Panc1 (cell line): ENCODE data around the gene GRID2. TPM values are rescaled to one million over a fixed set of nuclear protein-coding genes. Genes with fewer than 3 reads are reported as not detected.

ENCODE experiments used
- ATAC-seq: fragments of 200-7000 bp; cut with Tn5 transposase; 2 replicates; pipeline ENCODE4 v1.9.1; 2020; ENCODE audit warnings: mild to moderate bottlenecking, moderate library complexity
- BruUV-seq: library from RNA; stranded (reverse); fragments of 400-500 nt; replicated peaks from 2 replicates; lab custom pipeline; 2021; lab: Mats Ljungman, UMichigan
- CTCF ChIA-PET: fragments of 300-600 bp; sonication (Branson Sonifier 250); formaldehyde crosslinking; loops from one replicate; lab custom pipeline; 2022; ENCODE audit warnings: antibody characterized with exemption; lab: Charles Lee
- POLR2A ChIA-PET: fragments of 300-600 bp; sonication (Branson Sonifier 250); formaldehyde crosslinking; loops from one replicate; lab custom pipeline; 2022; ENCODE audit warnings: antibody characterized with exemption; lab: Charles Lee
- DNase-seq: peaks from one replicate; pipeline ENCODE4 v3.0.0-alpha.2; 2010; ENCODE audit warnings: low read depth, low spot score
- H3K27ac ChIP-seq: 2 replicates; pipeline ENCODE4 v1.5.1; 2011; ENCODE audit warnings: mild to moderate bottlenecking, low read length, inconsistent platforms
- H3K27me3 ChIP-seq: fragments of 200-500 bp; sonication (Bioruptor generic); 2 replicates; pipeline ENCODE4 v1.6.0; 2014; ENCODE audit warnings: low read length, inconsistent platforms; ENCODE audit not compliant: control insufficient read depth, insufficient read depth
- H3K36me3 ChIP-seq: fragments of 200-500 bp; sonication (Bioruptor generic); 2 replicates; pipeline ENCODE4 v1.5.1; 2014; ENCODE audit warnings: inconsistent platforms, mild to moderate bottlenecking, low read length, moderate library complexity; ENCODE audit not compliant: control insufficient read depth, insufficient read depth
- H3K4me1 ChIP-seq: 2 replicates; pipeline ENCODE4 v1.5.1; 2011; ENCODE audit warnings: inconsistent platforms, mild to moderate bottlenecking, low read length, moderate library complexity; ENCODE audit not compliant: control insufficient read depth, insufficient read depth
- H3K4me3 ChIP-seq, 2 experiments: 2 replicates each; pipeline ENCODE4 v1.5.1; 2011 to 2012; ENCODE audit warnings: low read depth in 2 of 2, low read length in 2 of 2, mild to moderate bottlenecking in 2 of 2, inconsistent platforms in 1 of 2, moderate library complexity in 1 of 2
- H3K9me3 ChIP-seq: fragments of 200-500 bp; sonication (Bioruptor generic); 2 replicates; pipeline ENCODE4 v1.5.1; 2014; ENCODE audit warnings: low read depth, mild to moderate bottlenecking, inconsistent platforms, low read length, moderate library complexity; ENCODE audit not compliant: control insufficient read depth, insufficient read depth
- POLR2AphosphoS5 ChIP-seq: IDR thresholded peaks from 2 replicates; pipeline ENCODE4 v1.6.1; 2012; ENCODE audit warnings: mild to moderate bottlenecking, low read depth, low read length, moderate library complexity
- REST ChIP-seq, 2 experiments: IDR thresholded peaks; 2 replicates each; pipeline ENCODE4 v1.6.1; 2011 to 2012; ENCODE audit warnings: low read depth in 2 of 2, control low read depth in 1 of 2, low read length in 1 of 2, mild to moderate bottlenecking in 1 of 2, moderate library complexity in 1 of 2; ENCODE audit not compliant: insufficient read depth in 1 of 2
- SIN3A ChIP-seq: IDR thresholded peaks from 2 replicates; pipeline ENCODE4 v1.6.1; 2012; ENCODE audit warnings: low read depth, mild to moderate bottlenecking, low read length, moderate library complexity, borderline replicate concordance; ENCODE audit not compliant: insufficient read depth
- TCF7L2 ChIP-seq: IDR thresholded peaks from 2 replicates; pipeline ENCODE4 v1.6.1; 2011; ENCODE audit warnings: mild to moderate bottlenecking, low read depth, low read length, inconsistent platforms
- in situ Hi-C: cut with HindIII; loops from 2 replicates; pipeline ENCODE4 v1.10.0; 2016; ENCODE audit warnings: low sequenced_read_pairs, low pct_unique_long_range_greater_than_20kb
- intact Hi-C: fragments of 100-400 bp; cut with micrococcal nuclease; formaldehyde crosslinking; loops from one replicate; pipeline ENCODE4 v1.10.0; 2022; ENCODE audit not compliant: unreplicated experiment
- total RNA-seq: library from RNA; stranded (reverse); gene quantifications from one replicate; pipeline ENCODE4 v1.2.1, GENCODE V29; 2021; ENCODE audit not compliant: unreplicated experiment
- TF ChIP-seq, protein P1 (sequence below): fragments of 450-650 bp; IDR thresholded peaks from 2 replicates; pipeline ENCODE4 v1.5.1; 2017; ENCODE audit warnings: mild to moderate bottlenecking

Gene GRID2
- total RNA-seq, 1 experiment from 2014 or later: 0.08 TPM

DNA sequence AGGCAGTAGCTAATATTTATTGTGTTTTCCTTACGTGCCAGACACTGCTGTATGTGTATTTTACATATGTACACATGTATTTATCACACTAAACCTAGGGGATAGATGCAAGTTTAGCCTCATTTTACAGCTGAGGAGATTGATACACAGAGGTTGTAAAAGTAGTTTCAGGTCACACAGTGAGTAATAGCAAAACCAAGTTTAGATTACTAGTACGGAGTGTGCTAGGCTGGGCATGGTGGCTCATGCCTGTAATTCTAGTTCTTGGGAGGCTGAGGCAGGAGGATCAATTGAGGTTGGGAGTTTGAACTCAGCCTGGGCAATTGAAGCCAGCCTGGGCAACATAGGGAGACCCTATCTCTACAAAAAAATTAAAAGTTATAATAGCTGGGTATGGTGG is 823.7 kb downstream of the GRID2 start:
- no peaks in the 10 kb centered on the region for H3K4me1 ChIP-seq
- no peak overlapping the region for H3K27ac ChIP-seq
- ChIA-PET POLR2A (no interaction called here), CTCF (no interaction called here)
- H3K4me3 ChIP-seq: no peak overlapping the region
- intact Hi-C loops: no loop called here
- BruUV-seq: no TSS peak
- TF ChIP-seq SIN3A (no peak), TCF7L2 (no peak)
- TF ChIP-seq, protein P1, sequence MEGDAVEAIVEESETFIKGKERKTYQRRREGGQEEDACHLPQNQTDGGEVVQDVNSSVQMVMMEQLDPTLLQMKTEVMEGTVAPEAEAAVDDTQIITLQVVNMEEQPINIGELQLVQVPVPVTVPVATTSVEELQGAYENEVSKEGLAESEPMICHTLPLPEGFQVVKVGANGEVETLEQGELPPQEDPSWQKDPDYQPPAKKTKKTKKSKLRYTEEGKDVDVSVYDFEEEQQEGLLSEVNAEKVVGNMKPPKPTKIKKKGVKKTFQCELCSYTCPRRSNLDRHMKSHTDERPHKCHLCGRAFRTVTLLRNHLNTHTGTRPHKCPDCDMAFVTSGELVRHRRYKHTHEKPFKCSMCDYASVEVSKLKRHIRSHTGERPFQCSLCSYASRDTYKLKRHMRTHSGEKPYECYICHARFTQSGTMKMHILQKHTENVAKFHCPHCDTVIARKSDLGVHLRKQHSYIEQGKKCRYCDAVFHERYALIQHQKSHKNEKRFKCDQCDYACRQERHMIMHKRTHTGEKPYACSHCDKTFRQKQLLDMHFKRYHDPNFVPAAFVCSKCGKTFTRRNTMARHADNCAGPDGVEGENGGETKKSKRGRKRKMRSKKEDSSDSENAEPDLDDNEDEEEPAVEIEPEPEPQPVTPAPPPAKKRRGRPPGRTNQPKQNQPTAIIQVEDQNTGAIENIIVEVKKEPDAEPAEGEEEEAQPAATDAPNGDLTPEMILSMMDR: no peak
- in situ Hi-C loops: no loop called here
- no peaks in the 10 kb centered on the region for H3K27me3 ChIP-seq
- no peaks in the 10 kb centered on the region for H3K9me3 ChIP-seq
- H3K36me3 ChIP-seq: no peaks in the 10 kb centered on the region
- no peak for DNase-seq
- ATAC-seq: no peak

GRCh38 chr4:93132631-93133030 is 828.9 kb downstream of the GRID2 start:
- no peak overlapping the region for H3K4me3 ChIP-seq
- CTCF ChIA-PET: no interaction called here
- intact Hi-C loops: no loop called here
- BruUV-seq: no TSS peak
- no peaks in the 10 kb centered on the region for H3K36me3 ChIP-seq
- TF ChIP-seq TCF7L2 (no peak), SIN3A (no peak)
- TF ChIP-seq, protein P1: no peak
- H3K9me3 ChIP-seq: no peaks in the 10 kb centered on the region
- in situ Hi-C loops: no loop called here
- ATAC-seq: no peak
- no peak overlapping the region for H3K27ac ChIP-seq
- no peaks in the 10 kb centered on the region for H3K4me1 ChIP-seq
- POLR2A ChIA-PET: interaction anchor here (0.6 kb wide), 1 partner anchor 46 kb away, joined by 3 read pairs; no protein-coding TSS in a partner anchor
- DNase-seq: no peak
- no peaks in the 10 kb centered on the region for H3K27me3 ChIP-seq

DNA sequence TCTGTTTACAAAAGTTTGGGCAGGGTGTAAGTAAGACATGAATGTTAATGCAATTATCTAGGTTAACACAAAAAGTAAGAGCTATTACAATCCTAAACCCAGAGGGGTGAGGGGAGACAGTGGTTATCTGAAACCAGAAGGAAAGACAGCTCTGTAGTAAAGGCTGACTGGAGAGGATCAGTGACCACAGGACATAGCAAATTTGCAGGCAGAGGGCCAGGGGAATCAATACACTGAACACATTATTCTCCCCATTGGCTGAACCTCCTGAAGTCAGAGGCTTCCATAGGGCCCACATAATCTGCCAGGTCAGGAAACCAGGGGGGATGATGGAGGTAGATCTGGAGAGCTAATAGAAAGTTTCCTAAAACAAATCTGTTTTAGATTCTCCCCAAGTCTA is 835.4 kb downstream of the GRID2 start:
- no peaks in the 10 kb centered on the region for H3K4me1 ChIP-seq
- in situ Hi-C loops (no loop called here), intact Hi-C loops (no loop called here)
- no peak overlapping the region for H3K4me3 ChIP-seq
- no peak overlapping the region for H3K27ac ChIP-seq
- H3K9me3 ChIP-seq: no peaks in the 10 kb centered on the region
- no peaks in the 10 kb centered on the region for H3K27me3 ChIP-seq
- BruUV-seq: no TSS peak
- ATAC-seq: no peak
- TF ChIP-seq REST (IDR thresholded peaks at IDR 0.05; ENCODE audit: insufficient read depth in 1 of 2, low read depth in 2 of 2, low read length in 1 of 2) (no peak), TCF7L2 (no peak), SIN3A (no peak), POLR2AphosphoS5 (no peak)
- TF ChIP-seq, protein P1: no peak
- ChIA-PET CTCF (no interaction called here), POLR2A (no interaction called here)
- no peak for DNase-seq
- no peaks in the 10 kb centered on the region for H3K36me3 ChIP-seq
